H1 (cell line): ENCODE results near the gene RAB40B.

ENCODE experiments used
- CHD1 ChIP-seq: IDR thresholded peaks from 2 replicates; pipeline ENCODE4 v1.6.1; 2012; ENCODE audit warnings: low read depth, low read length, improper control_type of control experiment
- SUZ12 ChIP-seq: fragments of 200-600 bp; sonication (generic); IDR thresholded peaks from 2 replicates; pipeline ENCODE4 v1.6.1; 2012; ENCODE audit warnings: mild to moderate bottlenecking, inconsistent platforms, low read length, moderate library complexity, mixed read lengths

GRCh38 chr17:82627405-82627804 is 71.1 kb downstream of the RAB40B start:
- TF ChIP-seq SUZ12 (no peak), CHD1 (no peak)
